ENCODE data around the gene TMEM108. TPM values are rescaled to one million over a fixed set of nuclear protein-coding genes. Genes with fewer than 3 reads are reported as not detected.

The TMEM108 gene
- polyA plus RNA-seq, 1 donor from 2014 or later: 2.1 TPM

DNA sequence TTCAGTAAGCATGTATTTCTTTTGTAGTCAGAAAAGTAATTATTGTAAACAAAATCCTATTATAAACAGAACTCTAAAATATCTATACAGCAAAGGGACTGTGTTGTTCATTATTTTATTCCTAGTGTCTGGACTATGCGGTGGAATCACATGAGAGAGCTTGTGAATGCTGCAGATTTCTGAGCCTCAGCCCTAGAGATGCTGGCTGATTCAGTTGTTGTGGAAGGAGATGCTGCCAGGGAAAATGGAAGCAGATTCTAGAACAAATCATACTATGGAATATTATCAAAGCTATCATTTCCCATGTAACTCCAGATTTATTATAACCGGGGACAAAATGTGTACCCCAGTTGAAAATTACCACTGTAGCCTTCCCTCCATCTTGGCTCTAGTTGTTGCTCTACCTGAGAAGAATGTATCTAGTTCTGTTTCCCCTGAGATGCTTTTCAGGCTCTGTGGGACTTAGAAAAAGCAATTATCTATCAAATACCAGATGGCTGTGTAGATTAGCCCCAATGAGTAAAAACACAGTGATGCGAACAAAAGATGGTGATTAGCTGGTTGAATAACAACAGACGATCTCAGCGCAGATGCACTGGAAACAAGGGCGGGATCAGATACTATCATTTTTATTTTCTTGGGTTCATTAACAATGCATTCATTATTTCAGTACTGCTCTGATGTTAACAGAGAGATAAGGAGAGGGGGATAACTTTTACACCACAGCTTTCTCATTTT is 131.3 kb downstream of the TMEM108 start:
- no peaks in the 10 kb centered on the region for H3K36me3 ChIP-seq (ENCODE audit: insufficient read depth, low read length)
- H4K20me1 ChIP-seq (ENCODE audit: insufficient read depth): no peaks in the 10 kb centered on the region
- no peaks in the 10 kb centered on the region for H3F3A ChIP-seq (ENCODE audit: insufficient read depth, low read length, poor library complexity, severe bottlenecking)
- H3K9me3 ChIP-seq (ENCODE audit: low read length): no peaks in the 10 kb centered on the region
- H2AFZ ChIP-seq (ENCODE audit: low read depth, low read length): no peak overlapping the region
- no peaks in the 10 kb centered on the region for H3K79me2 ChIP-seq (replicated peaks; ENCODE audit: insufficient read depth, low read length)
- H3K9ac ChIP-seq (ENCODE audit: low read length): no peak overlapping the region
- H3K4me3 ChIP-seq (ENCODE audit: low read length): no peak overlapping the region
- H3K27ac ChIP-seq (ENCODE audit: low read length): no peak overlapping the region
- H3K27me3 ChIP-seq (ENCODE audit: insufficient read depth, low read depth, low read length): no peaks in the 10 kb centered on the region
- TF ChIP-seq, protein P1, sequence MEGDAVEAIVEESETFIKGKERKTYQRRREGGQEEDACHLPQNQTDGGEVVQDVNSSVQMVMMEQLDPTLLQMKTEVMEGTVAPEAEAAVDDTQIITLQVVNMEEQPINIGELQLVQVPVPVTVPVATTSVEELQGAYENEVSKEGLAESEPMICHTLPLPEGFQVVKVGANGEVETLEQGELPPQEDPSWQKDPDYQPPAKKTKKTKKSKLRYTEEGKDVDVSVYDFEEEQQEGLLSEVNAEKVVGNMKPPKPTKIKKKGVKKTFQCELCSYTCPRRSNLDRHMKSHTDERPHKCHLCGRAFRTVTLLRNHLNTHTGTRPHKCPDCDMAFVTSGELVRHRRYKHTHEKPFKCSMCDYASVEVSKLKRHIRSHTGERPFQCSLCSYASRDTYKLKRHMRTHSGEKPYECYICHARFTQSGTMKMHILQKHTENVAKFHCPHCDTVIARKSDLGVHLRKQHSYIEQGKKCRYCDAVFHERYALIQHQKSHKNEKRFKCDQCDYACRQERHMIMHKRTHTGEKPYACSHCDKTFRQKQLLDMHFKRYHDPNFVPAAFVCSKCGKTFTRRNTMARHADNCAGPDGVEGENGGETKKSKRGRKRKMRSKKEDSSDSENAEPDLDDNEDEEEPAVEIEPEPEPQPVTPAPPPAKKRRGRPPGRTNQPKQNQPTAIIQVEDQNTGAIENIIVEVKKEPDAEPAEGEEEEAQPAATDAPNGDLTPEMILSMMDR (IDR thresholded peaks at IDR 0.05; ENCODE audit: poor library complexity, severe bottlenecking): no peak
- TF ChIP-seq MXI1 (conservative IDR thresholded peaks at IDR 0.05; ENCODE audit: poor library complexity, severe bottlenecking): no peak
- TF ChIP-seq POLR2AphosphoS5 (IDR thresholded peaks at IDR 0.05): no peak
- TF ChIP-seq, protein P2, sequence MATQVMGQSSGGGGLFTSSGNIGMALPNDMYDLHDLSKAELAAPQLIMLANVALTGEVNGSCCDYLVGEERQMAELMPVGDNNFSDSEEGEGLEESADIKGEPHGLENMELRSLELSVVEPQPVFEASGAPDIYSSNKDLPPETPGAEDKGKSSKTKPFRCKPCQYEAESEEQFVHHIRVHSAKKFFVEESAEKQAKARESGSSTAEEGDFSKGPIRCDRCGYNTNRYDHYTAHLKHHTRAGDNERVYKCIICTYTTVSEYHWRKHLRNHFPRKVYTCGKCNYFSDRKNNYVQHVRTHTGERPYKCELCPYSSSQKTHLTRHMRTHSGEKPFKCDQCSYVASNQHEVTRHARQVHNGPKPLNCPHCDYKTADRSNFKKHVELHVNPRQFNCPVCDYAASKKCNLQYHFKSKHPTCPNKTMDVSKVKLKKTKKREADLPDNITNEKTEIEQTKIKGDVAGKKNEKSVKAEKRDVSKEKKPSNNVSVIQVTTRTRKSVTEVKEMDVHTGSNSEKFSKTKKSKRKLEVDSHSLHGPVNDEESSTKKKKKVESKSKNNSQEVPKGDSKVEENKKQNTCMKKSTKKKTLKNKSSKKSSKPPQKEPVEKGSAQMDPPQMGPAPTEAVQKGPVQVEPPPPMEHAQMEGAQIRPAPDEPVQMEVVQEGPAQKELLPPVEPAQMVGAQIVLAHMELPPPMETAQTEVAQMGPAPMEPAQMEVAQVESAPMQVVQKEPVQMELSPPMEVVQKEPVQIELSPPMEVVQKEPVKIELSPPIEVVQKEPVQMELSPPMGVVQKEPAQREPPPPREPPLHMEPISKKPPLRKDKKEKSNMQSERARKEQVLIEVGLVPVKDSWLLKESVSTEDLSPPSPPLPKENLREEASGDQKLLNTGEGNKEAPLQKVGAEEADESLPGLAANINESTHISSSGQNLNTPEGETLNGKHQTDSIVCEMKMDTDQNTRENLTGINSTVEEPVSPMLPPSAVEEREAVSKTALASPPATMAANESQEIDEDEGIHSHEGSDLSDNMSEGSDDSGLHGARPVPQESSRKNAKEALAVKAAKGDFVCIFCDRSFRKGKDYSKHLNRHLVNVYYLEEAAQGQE (IDR thresholded peaks at IDR 0.05; ENCODE audit: borderline replicate concordance): no peak
- no peak for TF ChIP-seq RAD21 (conservative IDR thresholded peaks at IDR 0.05)
- TF ChIP-seq EP300 (conservative IDR thresholded peaks at IDR 0.05; ENCODE audit: poor library complexity, severe bottlenecking): no peak
- TF ChIP-seq EZH2 (IDR thresholded peaks at IDR 0.05; ENCODE audit: borderline replicate concordance, insufficient read depth, low read length, poor library complexity, severe bottlenecking): no peak
- no peak for TF ChIP-seq TAF1 (IDR thresholded peaks at IDR 0.05; ENCODE audit: low read depth)
- no peak for TF ChIP-seq SMC3 (conservative IDR thresholded peaks at IDR 0.05; ENCODE audit: poor library complexity)
- H3K9me2 ChIP-seq (ENCODE audit: insufficient read depth, low read length): no peaks in the 10 kb centered on the region
- no peak overlapping the region for H3K4me2 ChIP-seq (ENCODE audit: low read length)

DNA sequence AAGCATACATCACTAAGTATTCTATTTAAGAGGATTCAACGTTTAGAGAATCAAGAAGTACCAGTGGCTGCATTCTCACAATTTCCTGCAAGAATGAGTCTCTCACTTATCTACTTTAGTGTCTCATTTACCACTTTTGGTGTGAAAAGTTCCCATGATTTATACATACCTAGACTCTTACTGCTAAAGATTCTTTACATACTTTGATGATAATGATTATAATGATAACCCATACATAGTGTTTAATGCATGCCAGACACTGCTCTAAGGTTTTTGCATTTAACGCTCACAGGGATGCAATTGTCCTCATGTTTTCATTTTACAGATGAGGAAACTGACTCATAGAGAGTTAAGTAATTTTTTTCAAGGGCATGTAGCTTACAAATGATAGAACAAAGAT is 133.6 kb downstream of the TMEM108 start:
- Histone ChIP-seq H3K4me2 (ENCODE audit: low read length) (no peak overlapping the region), H3K4me3 (ENCODE audit: low read length) (no peak overlapping the region), H3K79me2 (replicated peaks; ENCODE audit: insufficient read depth, low read length) (no peaks in the 10 kb centered on the region), H2AFZ (ENCODE audit: low read depth, low read length) (no peak overlapping the region), H3K27ac (ENCODE audit: low read length) (no peak overlapping the region), H3K9me3 (ENCODE audit: low read length) (no peaks in the 10 kb centered on the region), H4K20me1 (ENCODE audit: insufficient read depth) (no peaks in the 10 kb centered on the region), H3K36me3 (ENCODE audit: insufficient read depth, low read length) (no peaks in the 10 kb centered on the region), H3K27me3 (ENCODE audit: insufficient read depth, low read depth, low read length) (no peaks in the 10 kb centered on the region), H3K9ac (ENCODE audit: low read length) (no peak overlapping the region), H3K9me2 (ENCODE audit: insufficient read depth, low read length) (no peaks in the 10 kb centered on the region), H3F3A (ENCODE audit: insufficient read depth, low read length, poor library complexity, severe bottlenecking) (no peaks in the 10 kb centered on the region)
- TF ChIP-seq SMC3 (conservative IDR thresholded peaks at IDR 0.05; ENCODE audit: poor library complexity): no peak
- TF ChIP-seq, protein P1 (IDR thresholded peaks at IDR 0.05; ENCODE audit: poor library complexity, severe bottlenecking): no peak
- TF ChIP-seq TAF1 (IDR thresholded peaks at IDR 0.05; ENCODE audit: low read depth): no peak
- TF ChIP-seq POLR2AphosphoS5 (IDR thresholded peaks at IDR 0.05): no peak
- TF ChIP-seq, protein P2 (IDR thresholded peaks at IDR 0.05; ENCODE audit: borderline replicate concordance): no peak
- TF ChIP-seq RAD21 (conservative IDR thresholded peaks at IDR 0.05): no peak
- TF ChIP-seq EP300 (conservative IDR thresholded peaks at IDR 0.05; ENCODE audit: poor library complexity, severe bottlenecking): no peak
- no peak for TF ChIP-seq EZH2 (IDR thresholded peaks at IDR 0.05; ENCODE audit: borderline replicate concordance, insufficient read depth, low read length, poor library complexity, severe bottlenecking)

Data from neural cell (in vitro differentiated cells).